ENCODE measurements around the gene TALDO1. TPM values are rescaled to one million over a fixed set of nuclear protein-coding genes. Genes with fewer than 3 reads are reported as not detected.
A peak's percentile ranks its signal among the peaks of the same experiment; 100 is the strongest.

The TALDO1 gene
- total and polyA plus RNA-seq, 10 of the 15 experiments (the other 5 are each of a cell fraction or from before 2014, with no cell fraction given) = 121 to 302 (median 182) TPM

GRCh38 chr11:812390-812789, 65.1 kb downstream of the TALDO1 start:
- FAIRE-seq (no peak), DNase-seq (ENCODE audit: low read depth, low spot score) (no peak), ATAC-seq (no peak)
- TF ChIP-seq POLR2A (IDR thresholded peaks at IDR 0.05; ENCODE audit: low read depth, low read length) (peak; percentile 42; the same call in 1 of the 2 replicates), SRF (IDR thresholded peaks at IDR 0.05; ENCODE audit: low read depth in 2 of 2, low read length in 2 of 2) (no peak), MXI1 (IDR thresholded peaks at IDR 0.05; ENCODE audit: low read depth, low read length) (no peak)
- peaks cover 38% of the 10 kb centered on the region for H3K79me2 ChIP-seq (ENCODE audit: control insufficient read depth, insufficient read depth, low read length)
- H3K27me3 ChIP-seq (replicated peaks in 1 of 2; ENCODE audit: control insufficient read depth in 2 of 2, insufficient read depth in 2 of 2, low read length in 1 of 2) = no peaks in the 10 kb centered on the region
- no peak overlapping the region for H3K27ac ChIP-seq (ENCODE audit: control insufficient read depth, insufficient read depth)
- H2AFZ ChIP-seq (ENCODE audit: control insufficient read depth, low read depth, low read length) = no peak overlapping the region
- ChIA-PET CTCF (no interaction called here), POLR2A (no interaction called here), RAD21 (ENCODE audit: unreplicated experiment) (no interaction called here), SMC1A (ENCODE audit: uncharacterized antibody, unreplicated experiment) (no interaction called here)
- no peak overlapping the region for H3K4me3 ChIP-seq
- H3K9me3 ChIP-seq (replicated peaks; ENCODE audit: control insufficient read depth, insufficient read depth, low read length) = no peaks in the 10 kb centered on the region
- peaks cover 8% of the 10 kb centered on the region; the same call in 1 of the 2 replicates for H4K20me1 ChIP-seq (ENCODE audit: control insufficient read depth, insufficient read depth)
- H3K9ac ChIP-seq (ENCODE audit: control insufficient read depth, insufficient read depth, low read length) = no peak overlapping the region; the same call in 1 of the 2 replicates
- peaks cover 7% of the 10 kb centered on the region; the same call in 1 of the 2 replicates for H3K4me1 ChIP-seq (ENCODE audit: control insufficient read depth, insufficient read depth, low read length)
- H3K36me3 ChIP-seq (ENCODE audit: control insufficient read depth in 2 of 2, insufficient read depth in 2 of 2, low read length in 1 of 2) = peaks cover 8 to 28% of the 10 kb centered on the region in 2 experiments; a peak in 3 of 4 replicates
- peak overlapping the region; percentile 15 for H3K4me2 ChIP-seq (ENCODE audit: control insufficient read depth, insufficient read depth)
- intact Hi-C loops (cut with micrococcal nuclease; ENCODE audit: unreplicated experiment) = no loop called here
- 97% methylated on average over 3 of the region's 3 CpGs for whole genome bisulfite sequencing (ENCODE audit: insufficient coverage, insufficient replicate concordance, low lambda C conversion rate, missing lambda C conversion rate)
- no TSS peak for BruUV-seq (replicated peaks)
- in situ Hi-C loops (cut with MboI) = loop anchor here (25.0 kb wide), 1 partner anchor 1575 kb away; the partner anchor contains the start of gene CD81

- H3K27ac ChIP-seq (ENCODE audit: control insufficient read depth, insufficient read depth) = no peak overlapping the region
- peaks cover 8% of the 10 kb centered on the region; the same call in 1 of the 2 replicates for H4K20me1 ChIP-seq (ENCODE audit: control insufficient read depth, insufficient read depth)
- ChIA-PET SMC1A (ENCODE audit: uncharacterized antibody, unreplicated experiment) (no interaction called here), POLR2A (no interaction called here), RAD21 (ENCODE audit: unreplicated experiment) (no interaction called here), CTCF (no interaction called here)
- H2AFZ ChIP-seq (ENCODE audit: control insufficient read depth, low read depth, low read length) = no peak overlapping the region
- no peaks in the 10 kb centered on the region for H3K9me3 ChIP-seq (replicated peaks; ENCODE audit: control insufficient read depth, insufficient read depth, low read length)
- peaks cover 8 to 28% of the 10 kb centered on the region in 2 experiments; a peak in 3 of 4 replicates for H3K36me3 ChIP-seq (ENCODE audit: control insufficient read depth in 2 of 2, insufficient read depth in 2 of 2, low read length in 1 of 2)
- DNase-seq (ENCODE audit: low read depth, low spot score) = no peak
- no TSS peak for BruUV-seq (replicated peaks)
- no peak for ATAC-seq
- peaks cover 36% of the 10 kb centered on the region for H3K79me2 ChIP-seq (ENCODE audit: control insufficient read depth, insufficient read depth, low read length)
- H3K9ac ChIP-seq (ENCODE audit: control insufficient read depth, insufficient read depth, low read length) = no peak overlapping the region
- FAIRE-seq = no peak
- no peaks in the 10 kb centered on the region for H3K27me3 ChIP-seq (replicated peaks in 1 of 2; ENCODE audit: control insufficient read depth in 2 of 2, insufficient read depth in 2 of 2, low read length in 1 of 2)
- no peak for TF ChIP-seq KDM1A (IDR thresholded peaks at IDR 0.05; ENCODE audit: borderline replicate concordance)
- no peak for TF ChIP-seq ZNF622 (IDR thresholded peaks at IDR 0.05)
- no peak for TF ChIP-seq EED (IDR thresholded peaks at IDR 0.05; ENCODE audit: low read depth)
- no peak for TF ChIP-seq RAD21 (IDR thresholded peaks at IDR 0.05; ENCODE audit: insufficient read depth, low read depth, low read length)
- TF ChIP-seq EP300 (IDR thresholded peaks at IDR 0.05; ENCODE audit: borderline replicate concordance in 1 of 2, control insufficient read depth in 1 of 2, low read depth in 2 of 2, low read length in 2 of 2) = no peak
- TF ChIP-seq CBFB (IDR thresholded peaks at IDR 0.05; ENCODE audit: low read depth) = no peak
- TF ChIP-seq POLR2AphosphoS2 (IDR thresholded peaks at IDR 0.05; ENCODE audit: low read depth, low read length) = no peak
- TF ChIP-seq ESRRA (IDR thresholded peaks at IDR 0.05; ENCODE audit: low read length) = no peak
- no peak for TF ChIP-seq HDAC6 (IDR thresholded peaks at IDR 0.05; ENCODE audit: unreplicated experiment)
- TF ChIP-seq ATF2 (IDR thresholded peaks at IDR 0.05; ENCODE audit: low read length) = no peak
- H3K4me3 ChIP-seq = no peak overlapping the region
- no peak overlapping the region for H3K4me2 ChIP-seq (ENCODE audit: control insufficient read depth, insufficient read depth)
- peaks cover 7% of the 10 kb centered on the region; the same call in 1 of the 2 replicates for H3K4me1 ChIP-seq (ENCODE audit: control insufficient read depth, insufficient read depth, low read length)
- WGBS (ENCODE audit: insufficient coverage, insufficient replicate concordance, low lambda C conversion rate, missing lambda C conversion rate) = 97% methylated on average over 6 of the region's 6 CpGs
- in situ Hi-C loops (cut with MboI) (loop anchor here (25.0 kb wide), 1 partner anchor 1574 kb away; the partner anchor contains the start of gene CD81), intact Hi-C loops (cut with micrococcal nuclease; ENCODE audit: unreplicated experiment) (no loop called here)
These were observed 65.8 kb downstream of the TALDO1 start for GRCh38 chr11:813072-813455.

Measured in GM12878 (cell line).